Liver (tissue), 9 donors: ENCODE measurements around the gene TAF5L. TPM values are rescaled to one million over a fixed set of nuclear protein-coding genes. Genes with fewer than 3 reads are reported as not detected.
"Not testable (repeated sequence)": the region's sequence is repeated elsewhere in the genome, so short reads cannot be mapped to it uniquely, and the experiment has no call there.

ENCODE experiments used
- DNase-seq: peaks from one replicate; pipeline ENCODE4 v3.0.0-alpha.2; 2017; ENCODE audit warnings: low spot score
- H3K27ac ChIP-seq, 2 donors: one replicate each; pipeline ENCODE4 v1.7.0; 2013; ENCODE audit warnings: inconsistent platforms in 2 of 2, low read length in 2 of 2, control low read depth in 1 of 2, low read depth in 1 of 2, mild to moderate bottlenecking in 1 of 2
- H3K27me3 ChIP-seq, 4 donors: one replicate each; pipeline versions ENCODE4 v1.6.1 to v1.7.0; 2013; ENCODE audit warnings: low read length in 3 of 4, inconsistent platforms in 1 of 4, mild to moderate bottlenecking in 1 of 4, moderate library complexity in 1 of 4; ENCODE audit not compliant: control insufficient read depth in 4 of 4, insufficient read depth in 4 of 4
- H3K36me3 ChIP-seq, 4 donors: one replicate each; pipeline versions ENCODE4 v1.6.1 to v1.7.0; 2013; ENCODE audit warnings: low read length in 3 of 4, mild to moderate bottlenecking in 3 of 4, low read depth in 1 of 4, moderate library complexity in 1 of 4; ENCODE audit not compliant: control insufficient read depth in 4 of 4, insufficient read depth in 3 of 4
- H3K4me1 ChIP-seq, 4 donors: one replicate each; pipeline versions ENCODE4 v1.6.1 to v1.7.0; 2013; ENCODE audit warnings: low read length in 3 of 4, mild to moderate bottlenecking in 3 of 4, moderate library complexity in 1 of 4; ENCODE audit not compliant: control insufficient read depth in 4 of 4, insufficient read depth in 4 of 4
- H3K4me3 ChIP-seq, 3 donors: one replicate each; pipeline versions ENCODE4 v1.6.1 to v1.7.0; 2013; ENCODE audit warnings: low read length in 3 of 3, control low read depth in 1 of 3, low read depth in 1 of 3, mild to moderate bottlenecking in 1 of 3
- H3K9ac ChIP-seq, 2 donors: one replicate each; pipeline ENCODE4 v1.7.0; 2013; ENCODE audit warnings: low read length in 2 of 2, mild to moderate bottlenecking in 2 of 2, moderate library complexity in 2 of 2, control low read depth in 1 of 2, low read depth in 1 of 2
- H3K9me3 ChIP-seq, 4 donors: one replicate each; pipeline versions ENCODE4 v1.6.1 to v1.7.0; 2013; ENCODE audit warnings: low read length in 3 of 4; ENCODE audit not compliant: control insufficient read depth in 4 of 4
- CTCF ChIP-seq: fragments of 150-350 bp; IDR thresholded peaks from 2 replicates; pipeline ENCODE4 v1.5.1; 2017; ENCODE audit warnings: improper control_type of control experiment, low read depth, low read length; ENCODE audit not compliant: missing input control
- EGR1 ChIP-seq, 2 donors: IDR thresholded peaks; 2 replicates each; pipeline ENCODE4 v1.6.1; 2016 to 2018; ENCODE audit warnings: antibody characterized with exemption in 2 of 2, low read depth in 2 of 2
- FOXA1 ChIP-seq: IDR thresholded peaks from 2 replicates; pipeline ENCODE4 v1.6.1; 2016; ENCODE audit warnings: antibody characterized with exemption
- FOXA2 ChIP-seq: IDR thresholded peaks from 2 replicates; pipeline ENCODE4 v1.6.1; 2016; ENCODE audit warnings: antibody characterized with exemption
- GABPA ChIP-seq, 2 donors: IDR thresholded peaks in 1 of 2; conservative IDR thresholded peaks in 1 of 2; 2 replicates each; pipeline ENCODE4 v1.6.1; 2016; ENCODE audit warnings: antibody characterized with exemption in 2 of 2, mild to moderate bottlenecking in 1 of 2, moderate library complexity in 1 of 2
- HNF4A ChIP-seq, 2 donors: conservative IDR thresholded peaks; 2 replicates each; pipeline ENCODE4 v1.6.1; 2016; ENCODE audit warnings: antibody characterized with exemption in 2 of 2, mild to moderate bottlenecking in 2 of 2
- HNF4G ChIP-seq: IDR thresholded peaks from 2 replicates; pipeline ENCODE4 v1.6.1; 2016; ENCODE audit warnings: antibody characterized with exemption
- JUND ChIP-seq, 2 donors: IDR thresholded peaks; 2 replicates each; pipeline ENCODE4 v1.6.1; 2016; ENCODE audit warnings: antibody characterized with exemption in 2 of 2
- NR2F2 ChIP-seq: IDR thresholded peaks from 2 replicates; pipeline ENCODE4 v1.6.1; 2016; ENCODE audit warnings: antibody characterized with exemption
- RAD21 ChIP-seq, 2 donors: IDR thresholded peaks; 2 replicates each; pipeline ENCODE4 v1.6.1; 2016; ENCODE audit warnings: antibody characterized with exemption in 2 of 2, mild to moderate bottlenecking in 2 of 2
- RXRA ChIP-seq, 2 donors: IDR thresholded peaks; 2 replicates each; pipeline ENCODE4 v1.6.1; 2017 to 2018; ENCODE audit warnings: antibody characterized with exemption in 2 of 2, mild to moderate bottlenecking in 1 of 2
- SP1 ChIP-seq: IDR thresholded peaks from 2 replicates; pipeline ENCODE4 v1.6.1; 2018; ENCODE audit warnings: antibody characterized with exemption, mild to moderate bottlenecking
- TAF1 ChIP-seq: conservative IDR thresholded peaks from 2 replicates; pipeline ENCODE4 v1.6.1; 2016; ENCODE audit warnings: antibody characterized with exemption, mild to moderate bottlenecking
- YY1 ChIP-seq: IDR thresholded peaks from 2 replicates; pipeline ENCODE4 v1.6.1; 2016; ENCODE audit warnings: antibody characterized with exemption, mild to moderate bottlenecking
- WGBS: extraction: QIAGEN DNeasy Blood & Tissue Kit; methylation state at CpG from one replicate; pipeline ENCODE4 v1.1.7; 2013; 5-methylcytosine and 5-hydroxymethylcytosine counted together
- polyA plus RNA-seq, 2 donors: library from polyadenylated mRNA; stranded (reverse) in 1 of 2; unstranded in 1 of 2; fragments of 200-250 nt in 1 of 2; fragments of >200 nt in 1 of 2; fragmentation: Nextera tagmentation in 1 of 2; extraction: Ambion mirVana in 1 of 2; gene quantifications; one replicate each; pipeline versions ENCODE4 v1.2.1 to v1.2.3, GENCODE V29; 2013 to 2015
- total RNA-seq, 2 donors: library from RNA; depleted of rRNA; stranded (reverse); fragments of >200 nt; gene quantifications; one replicate each; pipeline ENCODE4 v1.2.3, GENCODE V29; 2014
- TF ChIP-seq, protein P1 (sequence below): IDR thresholded peaks from 2 replicates; pipeline ENCODE4 v1.6.1; 2016; ENCODE audit warnings: antibody characterized with exemption
- TF ChIP-seq, protein P2 (sequence below): IDR thresholded peaks from 2 replicates; pipeline ENCODE4 v1.6.1; 2016; ENCODE audit warnings: antibody characterized with exemption, mild to moderate bottlenecking
- TF ChIP-seq, protein P3 (sequence below): IDR thresholded peaks from 2 replicates; pipeline ENCODE4 v1.6.1; 2016; ENCODE audit warnings: antibody characterized with exemption
- TF ChIP-seq, protein P4 (sequence below): IDR thresholded peaks from 2 replicates; pipeline ENCODE4 v1.6.1; 2016; ENCODE audit warnings: antibody characterized with exemption
- donor health status: healthy.
- donor health status: healthy.
- donor health status: healthy.
- donor health status: healthy.
- donor health status: healthy.

The TAF5L gene
- total and polyA plus RNA-seq, 4 donors = 1.8 to 16.2 (median 10.4) TPM

- TF ChIP-seq CTCF (no peak), HNF4G (no peak), RAD21 (IDR thresholded peaks at IDR 0.05) (no peak), HNF4A (conservative IDR thresholded peaks at IDR 0.05) (no peak), YY1 (no peak), FOXA1 (no peak), NR2F2 (no peak)
- TF ChIP-seq, protein P1, sequence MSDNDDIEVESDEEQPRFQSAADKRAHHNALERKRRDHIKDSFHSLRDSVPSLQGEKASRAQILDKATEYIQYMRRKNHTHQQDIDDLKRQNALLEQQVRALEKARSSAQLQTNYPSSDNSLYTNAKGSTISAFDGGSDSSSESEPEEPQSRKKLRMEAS = no peak
These were observed 63.2 kb downstream of the TAF5L start (continued) for GRCh38 chr1:229562686-229563085.

DNA sequence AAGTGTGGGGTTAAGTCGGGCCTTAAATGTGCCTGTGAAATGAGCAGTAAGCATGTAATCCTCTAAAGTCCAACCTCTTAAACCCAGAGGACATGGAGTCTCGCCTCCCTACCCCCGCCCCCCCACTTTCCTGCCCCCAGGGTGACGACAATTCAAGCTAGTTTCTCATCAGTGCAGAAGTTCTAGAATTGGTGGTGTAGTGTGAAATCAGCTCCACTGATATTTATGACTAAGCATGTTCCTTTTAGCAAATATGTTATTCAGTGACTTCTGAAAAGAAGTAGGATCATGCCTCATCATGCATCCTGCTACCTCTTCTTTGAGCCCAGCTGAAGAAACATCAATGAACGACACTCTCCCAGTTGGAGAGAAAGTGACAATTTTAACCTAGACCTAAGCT is 64.8 kb downstream of the TAF5L start:
- Histone ChIP-seq H3K27ac (no peak overlapping the region), H3K4me3 (no peak overlapping the region), H3K4me1 (peaks cover 4 to 28% (median 13%) of the 10 kb centered on the region in 4 donors), H3K36me3 (no peaks in the 10 kb centered on the region), H3K9ac (no peak overlapping the region), H3K9me3 (no peaks in the 10 kb centered on the region), H3K27me3 (no peaks in the 10 kb centered on the region)
- no peak for TF ChIP-seq FOXA1
- TF ChIP-seq, protein P2, sequence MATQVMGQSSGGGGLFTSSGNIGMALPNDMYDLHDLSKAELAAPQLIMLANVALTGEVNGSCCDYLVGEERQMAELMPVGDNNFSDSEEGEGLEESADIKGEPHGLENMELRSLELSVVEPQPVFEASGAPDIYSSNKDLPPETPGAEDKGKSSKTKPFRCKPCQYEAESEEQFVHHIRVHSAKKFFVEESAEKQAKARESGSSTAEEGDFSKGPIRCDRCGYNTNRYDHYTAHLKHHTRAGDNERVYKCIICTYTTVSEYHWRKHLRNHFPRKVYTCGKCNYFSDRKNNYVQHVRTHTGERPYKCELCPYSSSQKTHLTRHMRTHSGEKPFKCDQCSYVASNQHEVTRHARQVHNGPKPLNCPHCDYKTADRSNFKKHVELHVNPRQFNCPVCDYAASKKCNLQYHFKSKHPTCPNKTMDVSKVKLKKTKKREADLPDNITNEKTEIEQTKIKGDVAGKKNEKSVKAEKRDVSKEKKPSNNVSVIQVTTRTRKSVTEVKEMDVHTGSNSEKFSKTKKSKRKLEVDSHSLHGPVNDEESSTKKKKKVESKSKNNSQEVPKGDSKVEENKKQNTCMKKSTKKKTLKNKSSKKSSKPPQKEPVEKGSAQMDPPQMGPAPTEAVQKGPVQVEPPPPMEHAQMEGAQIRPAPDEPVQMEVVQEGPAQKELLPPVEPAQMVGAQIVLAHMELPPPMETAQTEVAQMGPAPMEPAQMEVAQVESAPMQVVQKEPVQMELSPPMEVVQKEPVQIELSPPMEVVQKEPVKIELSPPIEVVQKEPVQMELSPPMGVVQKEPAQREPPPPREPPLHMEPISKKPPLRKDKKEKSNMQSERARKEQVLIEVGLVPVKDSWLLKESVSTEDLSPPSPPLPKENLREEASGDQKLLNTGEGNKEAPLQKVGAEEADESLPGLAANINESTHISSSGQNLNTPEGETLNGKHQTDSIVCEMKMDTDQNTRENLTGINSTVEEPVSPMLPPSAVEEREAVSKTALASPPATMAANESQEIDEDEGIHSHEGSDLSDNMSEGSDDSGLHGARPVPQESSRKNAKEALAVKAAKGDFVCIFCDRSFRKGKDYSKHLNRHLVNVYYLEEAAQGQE = no peak
- no peak for TF ChIP-seq CTCF
- no peak for TF ChIP-seq FOXA2
- TF ChIP-seq TAF1 = no peak
- TF ChIP-seq RXRA (IDR thresholded peaks at IDR 0.05) = no peak
- no peak for TF ChIP-seq HNF4A (conservative IDR thresholded peaks at IDR 0.05)
- TF ChIP-seq EGR1 (IDR thresholded peaks at IDR 0.05; ENCODE audit: low read depth in 2 of 2) = no peak
- no peak for TF ChIP-seq YY1
- no peak for TF ChIP-seq HNF4G
- no peak for TF ChIP-seq RAD21 (IDR thresholded peaks at IDR 0.05)
- TF ChIP-seq, protein P3, sequence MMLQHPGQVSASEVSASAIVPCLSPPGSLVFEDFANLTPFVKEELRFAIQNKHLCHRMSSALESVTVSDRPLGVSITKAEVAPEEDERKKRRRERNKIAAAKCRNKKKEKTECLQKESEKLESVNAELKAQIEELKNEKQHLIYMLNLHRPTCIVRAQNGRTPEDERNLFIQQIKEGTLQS = no peak
- TF ChIP-seq, protein P4, sequence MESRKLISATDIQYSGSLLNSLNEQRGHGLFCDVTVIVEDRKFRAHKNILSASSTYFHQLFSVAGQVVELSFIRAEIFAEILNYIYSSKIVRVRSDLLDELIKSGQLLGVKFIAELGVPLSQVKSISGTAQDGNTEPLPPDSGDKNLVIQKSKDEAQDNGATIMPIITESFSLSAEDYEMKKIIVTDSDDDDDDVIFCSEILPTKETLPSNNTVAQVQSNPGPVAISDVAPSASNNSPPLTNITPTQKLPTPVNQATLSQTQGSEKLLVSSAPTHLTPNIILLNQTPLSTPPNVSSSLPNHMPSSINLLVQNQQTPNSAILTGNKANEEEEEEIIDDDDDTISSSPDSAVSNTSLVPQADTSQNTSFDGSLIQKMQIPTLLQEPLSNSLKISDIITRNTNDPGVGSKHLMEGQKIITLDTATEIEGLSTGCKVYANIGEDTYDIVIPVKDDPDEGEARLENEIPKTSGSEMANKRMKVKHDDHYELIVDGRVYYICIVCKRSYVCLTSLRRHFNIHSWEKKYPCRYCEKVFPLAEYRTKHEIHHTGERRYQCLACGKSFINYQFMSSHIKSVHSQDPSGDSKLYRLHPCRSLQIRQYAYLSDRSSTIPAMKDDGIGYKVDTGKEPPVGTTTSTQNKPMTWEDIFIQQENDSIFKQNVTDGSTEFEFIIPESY = no peak
- TF ChIP-seq, protein P1 = no peak
- TF ChIP-seq NR2F2 = no peak
- no peak for TF ChIP-seq SP1
- no peak for TF ChIP-seq GABPA (IDR thresholded peaks at IDR 0.05 in 1 of 2, conservative IDR thresholded peaks at IDR 0.05 in 1 of 2)
- TF ChIP-seq JUND (IDR thresholded peaks at IDR 0.05) = no peak
- WGBS = 92% methylated on average over 5 of the region's 5 CpGs
- DNase-seq = no peak

GRCh38 chr1:229560124-229560523 is 65.8 kb downstream of the TAF5L start:
- WGBS = 96% methylated on average over 15 of the region's 15 CpGs
- H3K4me1 ChIP-seq = peaks cover 4 to 31% (median 13%) of the 10 kb centered on the region in 4 donors
- not testable (repeated sequence) for H3K27me3 ChIP-seq, H3K4me3 ChIP-seq, H3K27ac ChIP-seq, H3K9ac ChIP-seq, DNase-seq, H3K36me3 ChIP-seq, H3K9me3 ChIP-seq
